GM19035 (cell line): ENCODE data around the gene HPF1.
"Not testable (repeated sequence)": the region's sequence is repeated elsewhere in the genome, so short reads cannot be mapped to it uniquely, and the experiment has no call there.

ENCODE experiments used
- ATAC-seq: cut with Tn5 transposase; IDR thresholded peaks from one replicate; pipeline ENCODE4 v1.9.1; 2021; ENCODE audit not compliant: unreplicated experiment

The HPF1 gene

DNA sequence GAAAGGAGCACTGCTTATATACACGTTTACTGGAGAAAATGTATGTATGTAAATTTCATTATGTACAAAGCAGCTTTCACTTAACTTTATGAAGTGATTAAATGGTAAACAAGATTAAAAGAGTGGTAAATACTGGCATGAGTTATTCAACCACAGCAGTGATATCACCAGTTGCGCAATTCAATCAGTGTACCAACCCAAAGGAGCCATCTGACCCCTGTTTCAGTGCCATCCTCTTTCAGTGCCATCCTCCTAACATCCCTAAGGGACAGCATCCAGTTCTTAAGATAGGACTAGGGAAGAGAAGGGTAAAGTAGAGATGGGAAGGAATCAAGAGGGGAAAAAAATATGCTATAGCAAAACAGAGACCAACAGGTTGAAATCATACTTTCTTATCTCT is 16.2 kb downstream of the HPF1 start:
- no peak for ATAC-seq

DNA sequence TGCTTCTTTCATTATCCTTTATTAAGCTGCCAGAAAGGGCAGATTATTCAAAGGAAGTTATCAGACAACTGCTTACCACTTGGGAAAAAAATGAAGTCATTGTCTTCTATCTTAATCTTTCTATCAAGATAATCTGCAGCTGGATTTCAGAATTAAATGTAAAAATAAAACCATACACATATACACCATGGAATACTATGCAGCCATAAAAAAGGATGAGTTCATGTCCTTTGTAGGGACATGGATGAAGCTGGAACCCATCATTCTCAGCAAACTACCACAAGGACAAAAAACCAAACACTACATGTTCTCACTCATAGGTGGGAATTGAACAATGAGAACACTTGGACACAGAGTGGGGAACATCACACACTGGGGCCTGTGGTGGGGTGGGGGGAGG is 19.1 kb downstream of the HPF1 start:
- ATAC-seq, result not testable (repeated sequence)

DNA sequence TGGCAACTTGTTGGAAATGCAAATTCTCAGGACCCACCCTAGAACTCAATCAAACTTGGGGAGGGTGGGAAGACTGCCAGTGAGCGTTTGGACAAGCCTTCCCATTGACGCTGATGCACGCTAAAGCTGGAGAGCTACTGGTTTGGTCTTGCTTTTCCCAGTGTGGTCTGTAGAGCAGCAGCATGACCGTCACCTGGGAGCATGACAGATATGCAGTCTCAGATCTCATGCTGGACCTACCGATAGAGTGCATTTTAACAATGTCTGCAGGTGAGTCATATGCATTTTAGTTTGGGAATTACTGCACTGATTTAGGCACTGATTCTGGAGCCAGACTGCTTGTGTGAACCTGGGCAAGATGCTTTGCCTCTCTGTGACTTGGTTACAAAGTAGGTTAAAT is 27.2 kb downstream of the HPF1 start:
- no peak for ATAC-seq

GRCh38 chr4:169727616-169728015 is 30.1 kb downstream of the HPF1 start:
- no peak for ATAC-seq

DNA sequence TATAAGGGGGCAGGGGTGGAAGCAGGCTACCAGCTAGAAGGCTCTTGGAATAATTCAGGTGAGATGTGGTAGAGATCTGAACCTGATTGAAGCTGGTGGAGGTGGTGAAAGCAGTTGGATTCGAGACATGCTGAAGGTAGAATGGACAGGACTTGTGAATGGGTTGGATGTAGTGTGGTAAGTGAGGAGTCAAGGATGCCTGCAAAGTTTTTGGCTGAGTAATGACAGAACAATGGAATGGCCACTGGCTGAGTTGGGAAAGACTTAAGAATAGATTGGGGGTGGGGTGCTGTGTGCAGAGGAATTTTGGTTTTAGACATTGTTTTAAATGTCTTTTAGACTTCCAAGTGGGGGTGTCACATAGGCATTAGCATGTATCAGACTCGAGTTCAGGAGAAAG is 33.5 kb downstream of the HPF1 start:
- no peak for ATAC-seq

DNA sequence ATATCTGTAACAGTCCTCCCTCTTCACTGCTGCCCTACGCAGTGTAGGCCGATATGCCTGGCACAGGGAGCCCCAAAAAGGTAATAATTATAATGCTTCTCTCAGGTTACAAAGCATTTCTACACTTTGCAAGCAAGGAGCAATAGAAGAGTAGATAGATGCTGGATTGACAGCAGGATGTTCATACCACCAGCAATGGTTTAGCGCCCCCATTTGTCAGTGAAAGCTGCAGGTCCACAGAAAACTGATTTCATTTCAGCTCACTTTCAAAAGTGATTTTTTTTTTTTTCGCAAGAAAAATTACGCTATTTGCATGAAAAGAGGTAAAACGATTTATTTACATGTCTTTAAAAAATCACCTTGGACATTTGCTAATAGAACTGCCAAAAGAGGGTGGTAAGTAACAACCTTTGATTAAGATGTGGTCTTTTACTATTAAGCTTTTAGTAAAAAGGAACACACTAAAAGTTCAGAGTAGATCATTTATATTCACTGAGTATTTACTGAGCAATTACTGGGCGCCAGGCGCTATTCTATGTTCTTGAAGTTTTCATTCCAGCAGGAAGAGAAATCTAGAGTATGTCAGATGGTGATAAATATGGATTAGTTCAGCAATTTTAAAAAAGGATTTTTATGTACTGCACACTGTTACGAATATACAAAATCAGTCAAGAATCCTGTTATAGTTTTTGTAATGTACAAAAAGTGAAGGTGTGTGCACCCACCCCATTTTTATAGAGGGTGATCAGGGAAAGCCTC is 34.4 kb downstream of the HPF1 start:
- ATAC-seq, result no peak

DNA sequence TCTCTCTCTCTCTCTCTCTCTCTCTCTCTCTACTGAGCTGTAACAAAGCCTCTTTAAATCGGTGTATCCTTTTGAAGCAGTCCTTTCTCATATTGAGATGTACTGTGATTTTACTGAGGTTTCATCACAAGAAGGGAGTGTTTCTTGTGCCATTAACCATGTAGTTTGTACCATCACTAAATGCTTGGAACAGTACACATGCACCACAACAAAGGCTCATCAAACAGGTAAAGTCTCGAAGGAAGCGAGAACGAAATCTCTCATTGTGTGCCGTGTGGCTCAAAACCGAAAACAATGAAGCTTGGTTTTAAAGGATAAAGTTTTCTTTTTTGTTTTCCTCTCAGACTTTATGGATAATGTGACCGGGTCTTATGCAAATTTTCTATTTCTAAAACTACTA is 37.2 kb downstream of the HPF1 start:
- no peak for ATAC-seq

GRCh38 chr4:169716677-169717076 is 41.1 kb downstream of the HPF1 start:
- ATAC-seq, result no peak

GRCh38 chr4:169715826-169716225 is 41.9 kb downstream of the HPF1 start:
- no peak for ATAC-seq

GRCh38 chr4:169707958-169708643 is 49.6 kb downstream of the HPF1 start:
- ATAC-seq, result no peak

- no peak for ATAC-seq
Observed at GRCh38 chr4:169698331-169698730, 59.4 kb downstream of the HPF1 start.

DNA sequence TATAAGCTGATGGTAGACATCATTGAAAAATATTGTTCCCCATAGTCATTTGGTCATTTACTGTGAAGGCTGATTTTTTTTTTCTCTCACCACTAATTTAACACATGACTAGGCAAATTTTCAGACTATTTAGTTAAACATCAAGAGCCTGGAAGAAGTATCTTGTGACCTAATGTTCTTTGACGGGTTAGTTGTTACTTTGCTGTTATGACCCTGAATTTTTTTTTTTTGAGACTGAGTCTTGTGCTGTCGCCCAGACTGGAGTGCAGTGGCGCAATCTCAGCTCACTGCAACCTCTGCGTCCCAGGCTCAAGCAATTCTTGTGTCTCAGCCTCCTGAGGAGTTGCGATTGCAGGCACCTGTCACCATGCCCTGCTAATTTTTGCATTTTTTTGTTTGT is 67.0 kb downstream of the HPF1 start:
- ATAC-seq, result no peak

DNA sequence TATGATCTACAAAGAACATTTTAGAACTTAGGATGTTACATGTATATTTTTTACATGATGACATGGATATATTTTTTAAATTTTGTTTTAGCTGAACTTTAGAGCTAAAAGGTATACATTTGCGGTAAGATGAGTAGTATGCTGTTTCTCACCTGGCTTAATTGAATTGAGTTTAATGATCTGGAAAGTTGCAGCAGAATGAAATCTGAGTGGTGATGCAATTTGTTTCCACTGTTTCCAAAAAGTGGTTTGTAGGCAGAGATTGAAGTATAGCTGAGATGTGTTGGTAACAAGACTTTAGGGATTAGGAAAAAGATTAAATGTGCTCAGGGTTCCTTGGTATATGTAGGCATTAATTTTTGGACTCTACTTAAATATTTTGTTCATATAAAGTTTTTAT is 68.1 kb downstream of the HPF1 start:
- no peak for ATAC-seq

- ATAC-seq, result no peak
Observed at GRCh38 chr4:169682372-169683047, 75.2 kb downstream of the HPF1 start.
